Lower lobe of right lung (tissue), 2 donors: Measurements from ENCODE around the gene MN1. TPM values are rescaled to one million over a fixed set of nuclear protein-coding genes. Genes with fewer than 3 reads are reported as not detected.

Experiments used
- ATAC-seq, 2 donors: fragments of 200-7000 bp; cut with Tn5 transposase; one replicate each; pipeline ENCODE4 v1.9.1; 2020 to 2022; ENCODE audit warnings: mild to moderate bottlenecking in 2 of 2, moderate library complexity in 2 of 2
- DNase-seq: peaks from one replicate; pipeline ENCODE4 v3.0.0-alpha.2; 2020
- H3K27ac ChIP-seq: fragments of 200-600 bp; one replicate; pipeline ENCODE4 v1.8.0; 2022
- H3K27me3 ChIP-seq: fragments of 200-600 bp; one replicate; pipeline ENCODE4 v1.8.0; 2022; ENCODE audit warnings: low read depth
- H3K36me3 ChIP-seq: fragments of 200-600 bp; one replicate; pipeline ENCODE4 v1.8.0; 2022; ENCODE audit warnings: mild to moderate bottlenecking
- H3K4me1 ChIP-seq: fragments of 200-600 bp; one replicate; pipeline ENCODE4 v1.8.0; 2022
- H3K4me3 ChIP-seq: fragments of 200-600 bp; one replicate; pipeline ENCODE4 v1.8.0; 2022; ENCODE audit warnings: mild to moderate bottlenecking
- H3K9me3 ChIP-seq: fragments of 200-600 bp; one replicate; pipeline ENCODE4 v1.8.0; 2022
- CTCF ChIP-seq: fragments of 200-600 bp; IDR thresholded peaks from one replicate; pipeline ENCODE4 v1.8.0; 2022; ENCODE audit warnings: antibody characterized with exemption, mild to moderate bottlenecking
- intact Hi-C: fragments of 100-400 bp; cut with DNase I; formaldehyde crosslinking; loops from one replicate; pipeline ENCODE4 v1.11.0; 2022
- total RNA-seq: library from RNA; stranded (reverse); fragmentation: NEBNext Ultra II Directional; extraction: Animal tissue kit (Norgen Biotek cat#: 25700); gene quantifications from one replicate; pipeline ENCODE4 v1.2.1, GENCODE V29; 2021
- donor health status: DM: no; HTN: yes; CAD: no; lungs with severe emphysema.

The MN1 gene
- total RNA-seq, 1 donor from 2014 or later: 6.5 TPM

GRCh38 chr22:27714068-27714467, 87.5 kb downstream of the MN1 start:
- Histone ChIP-seq H3K4me3 (no peak overlapping the region), H3K9me3 (no peaks in the 10 kb centered on the region), H3K27ac (no peak overlapping the region), H3K4me1 (peaks cover 12% of the 10 kb centered on the region), H3K36me3 (no peaks in the 10 kb centered on the region), H3K27me3 (peaks cover 4% of the 10 kb centered on the region)
- intact Hi-C loops: no loop called here
- no peak for TF ChIP-seq CTCF
- no peak for ATAC-seq
- DNase-seq: no peak

GRCh38 chr22:27713461-27713860, 88.1 kb downstream of the MN1 start:
- TF ChIP-seq CTCF: no peak
- no peak overlapping the region for H3K4me3 ChIP-seq
- H3K36me3 ChIP-seq: no peaks in the 10 kb centered on the region
- intact Hi-C loops: no loop called here
- H3K27ac ChIP-seq: no peak overlapping the region
- H3K4me1 ChIP-seq: peaks cover 6% of the 10 kb centered on the region
- peaks cover 4% of the 10 kb centered on the region for H3K27me3 ChIP-seq
- no peaks in the 10 kb centered on the region for H3K9me3 ChIP-seq
- DNase-seq (no peak), ATAC-seq (no peak)

GRCh38 chr22:27711756-27712155, 89.8 kb downstream of the MN1 start:
- Histone ChIP-seq H3K9me3 (no peaks in the 10 kb centered on the region), H3K27me3 (peaks cover 4% of the 10 kb centered on the region), H3K4me1 (no peaks in the 10 kb centered on the region), H3K36me3 (no peaks in the 10 kb centered on the region), H3K4me3 (no peak overlapping the region), H3K27ac (no peak overlapping the region)
- TF ChIP-seq CTCF: no peak
- DNase-seq: no peak
- no peak for ATAC-seq
- intact Hi-C loops: no loop called here

GRCh38 chr22:27711012-27711411, 90.5 kb downstream of the MN1 start:
- no peak overlapping the region for H3K27ac ChIP-seq
- no peak for DNase-seq
- no peaks in the 10 kb centered on the region for H3K9me3 ChIP-seq
- ATAC-seq: no peak
- intact Hi-C loops: no loop called here
- H3K4me3 ChIP-seq: no peak overlapping the region
- no peak for TF ChIP-seq CTCF
- no peaks in the 10 kb centered on the region for H3K4me1 ChIP-seq
- H3K27me3 ChIP-seq: peaks cover 4% of the 10 kb centered on the region
- no peaks in the 10 kb centered on the region for H3K36me3 ChIP-seq

- DNase-seq (no peak), ATAC-seq (no peak)
- no peaks in the 10 kb centered on the region for H3K4me1 ChIP-seq
- no peaks in the 10 kb centered on the region for H3K36me3 ChIP-seq
- H3K9me3 ChIP-seq: no peaks in the 10 kb centered on the region
- no peak overlapping the region for H3K27ac ChIP-seq
- no peaks in the 10 kb centered on the region for H3K27me3 ChIP-seq
- intact Hi-C loops: no loop called here
- H3K4me3 ChIP-seq: no peak overlapping the region
- TF ChIP-seq CTCF: no peak
These were observed 91.5 kb downstream of the MN1 start for GRCh38 chr22:27709919-27710675.
